MM.1S (cell line): ENCODE measurements around the gene PLS1.

Source experiments
- DNase-seq: peaks from one replicate; pipeline ENCODE4 v3.0.0-alpha.2; 2015
- H2AFZ ChIP-seq: fragments of 300-600 bp; sonication (generic); 2 replicates; pipeline ENCODE4 v1.6.0; 2016; ENCODE audit warnings: antibody characterized with exemption, low read length
- H3F3A ChIP-seq: fragments of 300-600 bp; sonication (generic); 2 replicates; pipeline ENCODE4 v1.6.1; 2016; ENCODE audit warnings: mild to moderate bottlenecking, antibody characterized with exemption, low read length, moderate library complexity, mixed read lengths; ENCODE audit not compliant: insufficient read depth
- H3K27ac ChIP-seq: fragments of 300-600 bp; sonication (generic); 2 replicates; pipeline ENCODE4 v1.5.1; 2016; ENCODE audit warnings: mild to moderate bottlenecking, low read length
- H3K27me3 ChIP-seq: fragments of 300-600 bp; sonication (generic); replicated peaks from 2 replicates; pipeline ENCODE4 v1.6.0; 2016; ENCODE audit warnings: low read length; ENCODE audit not compliant: insufficient read depth
- H3K36me3 ChIP-seq: fragments of 300-600 bp; sonication (generic); replicated peaks from 2 replicates; pipeline ENCODE4 v1.6.1; 2016; ENCODE audit warnings: mild to moderate bottlenecking, low read length, mixed read lengths; ENCODE audit not compliant: insufficient read depth
- H3K4me1 ChIP-seq: fragments of 300-600 bp; sonication (generic); 2 replicates; pipeline ENCODE4 v1.6.1; 2016; ENCODE audit warnings: low read length, mixed read lengths
- H3K4me2 ChIP-seq: fragments of 300-600 bp; sonication (generic); 2 replicates; pipeline ENCODE4 v1.6.0; 2016; ENCODE audit warnings: low read depth, low read length
- H3K4me3 ChIP-seq: fragments of 300-600 bp; sonication (generic); 2 replicates; pipeline ENCODE4 v1.5.1; 2016; ENCODE audit warnings: low read length, mixed read lengths
- H3K79me2 ChIP-seq: fragments of 300-600 bp; sonication (generic); 2 replicates; pipeline ENCODE4 v1.6.1; 2016; ENCODE audit warnings: mixed run types, low read length, mixed read lengths
- H3K9ac ChIP-seq: fragments of 300-600 bp; sonication (generic); 2 replicates; pipeline ENCODE4 v1.6.1; 2016; ENCODE audit warnings: low read length, mixed read lengths
- H3K9me2 ChIP-seq: fragments of 300-600 bp; sonication (generic); replicated peaks from 2 replicates; pipeline ENCODE4 v1.6.1; 2016; ENCODE audit warnings: mild to moderate bottlenecking, low read length, mixed read lengths; ENCODE audit not compliant: insufficient read depth
- H3K9me3 ChIP-seq: fragments of 300-600 bp; sonication (generic); replicated peaks from 2 replicates; pipeline ENCODE4 v1.6.1; 2016; ENCODE audit warnings: mild to moderate bottlenecking, low read length, mixed read lengths; ENCODE audit not compliant: insufficient read depth
- H4K20me1 ChIP-seq: fragments of 300-600 bp; sonication (generic); 2 replicates; pipeline ENCODE4 v1.6.1; 2016; ENCODE audit warnings: mild to moderate bottlenecking, low read length, moderate library complexity, mixed read lengths; ENCODE audit not compliant: insufficient read depth
- EZH2 ChIP-seq: fragments of 300-600 bp; sonication (generic); optimal IDR thresholded peaks from 2 replicates; pipeline ENCODE3; 2017; ENCODE audit warnings: low read depth, mild to moderate bottlenecking, antibody characterized with exemption, low read length, mixed read lengths
- EZH2phosphoT487 ChIP-seq: fragments of 300-600 bp; sonication (generic); IDR thresholded peaks from 2 replicates; pipeline ENCODE4 v1.6.1; 2018; ENCODE audit warnings: antibody characterized with exemption, low read length
- TF ChIP-seq, protein P1 (sequence below): fragments of 300-600 bp; sonication (generic); IDR thresholded peaks from 2 replicates; pipeline ENCODE4 v1.5.1; 2016; ENCODE audit warnings: antibody characterized with exemption, low read length, mixed read lengths

The PLS1 gene

DNA sequence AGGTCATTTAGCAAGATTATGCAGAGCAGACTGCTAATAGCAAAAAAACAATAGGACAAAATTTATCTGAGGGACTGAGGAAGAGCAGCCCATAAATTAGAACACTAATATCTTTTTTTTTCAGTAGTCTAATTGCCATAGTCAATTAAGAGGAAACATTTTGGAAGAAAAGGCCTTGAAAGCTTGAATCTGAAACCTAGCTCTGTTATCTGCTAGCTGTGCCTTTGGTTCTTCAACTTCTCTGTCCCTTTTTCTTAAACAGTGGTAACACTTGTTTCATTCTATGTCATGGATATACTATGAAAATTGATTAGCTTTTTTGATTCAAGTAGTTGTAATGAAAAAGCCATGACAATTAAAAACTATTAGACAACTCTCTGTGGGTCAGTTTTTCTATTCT lies 19.4 kb upstream of the PLS1 start:
- H3K4me2 ChIP-seq, result peak overlapping the region; percentile 89; the same call in 1 of the 2 replicates
- TF ChIP-seq EZH2 (no peak), EZH2phosphoT487 (no peak)
- TF ChIP-seq, protein P1, sequence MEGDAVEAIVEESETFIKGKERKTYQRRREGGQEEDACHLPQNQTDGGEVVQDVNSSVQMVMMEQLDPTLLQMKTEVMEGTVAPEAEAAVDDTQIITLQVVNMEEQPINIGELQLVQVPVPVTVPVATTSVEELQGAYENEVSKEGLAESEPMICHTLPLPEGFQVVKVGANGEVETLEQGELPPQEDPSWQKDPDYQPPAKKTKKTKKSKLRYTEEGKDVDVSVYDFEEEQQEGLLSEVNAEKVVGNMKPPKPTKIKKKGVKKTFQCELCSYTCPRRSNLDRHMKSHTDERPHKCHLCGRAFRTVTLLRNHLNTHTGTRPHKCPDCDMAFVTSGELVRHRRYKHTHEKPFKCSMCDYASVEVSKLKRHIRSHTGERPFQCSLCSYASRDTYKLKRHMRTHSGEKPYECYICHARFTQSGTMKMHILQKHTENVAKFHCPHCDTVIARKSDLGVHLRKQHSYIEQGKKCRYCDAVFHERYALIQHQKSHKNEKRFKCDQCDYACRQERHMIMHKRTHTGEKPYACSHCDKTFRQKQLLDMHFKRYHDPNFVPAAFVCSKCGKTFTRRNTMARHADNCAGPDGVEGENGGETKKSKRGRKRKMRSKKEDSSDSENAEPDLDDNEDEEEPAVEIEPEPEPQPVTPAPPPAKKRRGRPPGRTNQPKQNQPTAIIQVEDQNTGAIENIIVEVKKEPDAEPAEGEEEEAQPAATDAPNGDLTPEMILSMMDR, result no peak
- no peaks in the 10 kb centered on the region for H3K27me3 ChIP-seq
- H3K27ac ChIP-seq, result no peak overlapping the region
- H3K9me2 ChIP-seq, result no peaks in the 10 kb centered on the region
- H3K9ac ChIP-seq, result no peak overlapping the region
- peaks cover 65% of the 10 kb centered on the region for H3K79me2 ChIP-seq
- peaks cover 12% of the 10 kb centered on the region for H3K4me1 ChIP-seq
- peaks cover 6% of the 10 kb centered on the region; the same call in 1 of the 2 replicates for H3F3A ChIP-seq
- no peaks in the 10 kb centered on the region for H3K9me3 ChIP-seq
- no peak overlapping the region; the same call in 1 of the 2 replicates for H3K4me3 ChIP-seq
- no peaks in the 10 kb centered on the region for H3K36me3 ChIP-seq
- no peaks in the 10 kb centered on the region for H4K20me1 ChIP-seq
- no peak for DNase-seq
- no peak overlapping the region for H2AFZ ChIP-seq

DNA sequence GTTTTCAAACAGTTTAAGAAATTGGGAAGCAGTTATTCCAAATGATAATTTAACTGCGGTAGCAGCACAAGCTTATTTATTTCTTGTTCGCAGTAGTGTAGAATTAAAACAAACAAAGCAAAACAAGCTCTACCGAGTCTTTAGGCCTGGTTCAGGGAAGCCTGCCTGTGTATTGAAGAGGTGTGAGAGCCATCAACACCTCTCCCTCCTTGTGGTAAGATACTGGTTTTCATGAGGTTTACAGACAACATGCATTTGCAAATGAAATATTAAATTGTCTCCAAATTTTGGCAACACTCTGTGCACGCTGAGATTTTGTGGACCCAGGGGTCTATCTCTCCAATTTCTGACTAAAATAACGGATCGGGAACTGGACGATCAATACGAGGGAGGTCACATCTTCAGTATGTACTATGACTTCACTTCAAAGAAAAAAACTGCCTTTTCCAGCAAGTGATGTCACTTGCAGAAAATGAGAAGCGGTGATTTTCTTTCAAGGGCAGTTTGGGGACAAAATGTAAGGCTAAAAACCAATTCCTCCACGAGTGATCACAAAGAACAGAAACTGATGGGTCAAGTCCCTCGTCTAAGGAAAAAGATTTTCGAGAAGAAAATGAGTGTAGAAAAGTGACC lies 18.4 kb upstream of the PLS1 start:
- H4K20me1 ChIP-seq, result no peaks in the 10 kb centered on the region
- peak overlapping the region; percentile 93 for H2AFZ ChIP-seq
- peaks cover 6% of the 10 kb centered on the region; the same call in 1 of the 2 replicates for H3F3A ChIP-seq
- no peak for TF ChIP-seq EZH2phosphoT487
- no peak for TF ChIP-seq EZH2
- TF ChIP-seq, protein P1, result no peak
- DNase-seq, result no peak
- H3K4me2 ChIP-seq, result peak overlapping the region; percentile 89
- no peaks in the 10 kb centered on the region for H3K9me3 ChIP-seq
- H3K9ac ChIP-seq, result peak overlapping the region; percentile 97
- H3K9me2 ChIP-seq, result no peaks in the 10 kb centered on the region
- H3K36me3 ChIP-seq, result no peaks in the 10 kb centered on the region
- H3K4me3 ChIP-seq, result peak overlapping the region; percentile 98
- no peaks in the 10 kb centered on the region for H3K27me3 ChIP-seq
- peaks cover 58% of the 10 kb centered on the region for H3K79me2 ChIP-seq
- peak overlapping the region; percentile 76; the same call in 1 of the 2 replicates for H3K27ac ChIP-seq
- H3K4me1 ChIP-seq, result peaks cover 12% of the 10 kb centered on the region

DNA sequence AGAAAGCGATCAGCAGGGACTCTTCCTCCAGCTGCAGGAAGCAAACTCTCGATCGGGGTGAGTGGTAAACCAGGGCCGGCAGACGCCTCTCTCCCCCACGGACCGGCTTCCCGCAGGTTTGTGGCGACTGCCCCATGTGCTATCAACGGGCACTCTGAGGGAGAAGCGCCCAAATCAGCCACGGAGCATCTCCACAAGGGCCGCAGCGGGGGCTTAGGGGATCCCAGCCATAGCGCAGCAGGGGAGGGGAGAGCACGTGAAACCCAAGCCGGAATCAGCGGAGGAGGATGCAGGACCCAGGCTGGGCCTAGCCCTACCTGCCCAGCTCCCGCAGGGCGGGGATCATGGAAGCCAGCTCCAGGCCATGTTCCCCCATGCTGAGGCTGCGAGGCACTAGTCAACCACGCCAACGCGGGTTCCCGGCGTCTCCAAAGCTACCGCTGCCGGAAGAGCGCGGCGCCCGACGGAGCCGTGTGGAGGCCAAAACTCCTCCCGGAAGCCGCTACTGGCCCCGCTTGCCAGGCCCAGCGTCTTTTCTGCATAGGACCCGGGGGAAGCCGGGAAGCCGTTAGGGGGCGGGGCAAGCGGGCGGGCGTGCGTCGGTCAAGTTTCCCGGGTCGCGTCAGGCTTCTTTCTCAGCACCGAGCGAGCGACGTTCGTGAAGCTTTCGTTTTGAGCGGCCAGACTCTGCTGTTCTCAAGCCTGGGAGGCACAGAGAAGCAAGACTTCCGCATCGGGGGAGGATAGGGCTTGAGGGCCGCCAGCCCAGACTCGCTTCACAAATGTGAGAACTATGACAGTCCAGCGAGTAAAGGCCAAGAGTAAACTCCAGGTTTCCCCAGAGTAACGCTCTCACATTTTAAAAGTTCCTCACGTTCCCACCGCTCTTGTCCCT lies 17.6 kb upstream of the PLS1 start, which contains the start of gene ATR:
Gene ATR (minus strand): TSS at position 405 of the 895 bp plus-strand sequence. CDS start 29 bp downstream, at position 376.
- Histone ChIP-seq H3K4me2 (peak within 1 kb of the TSS; percentile 89), H3K27me3 (no peaks in the 10 kb centered on the region), H4K20me1 (no peaks in the 10 kb centered on the region), H3K4me3 (peak within 1 kb of the TSS; percentile 98), H3K9me2 (no peaks in the 10 kb centered on the region), H3K4me1 (peaks cover 12% of the 10 kb centered on the region), H3K36me3 (no peaks in the 10 kb centered on the region), H2AFZ (peak within 1 kb of the TSS; percentile 93), H3K27ac (peak within 1 kb of the TSS; percentile 81), H3K9ac (peak within 1 kb of the TSS; percentile 97), H3K79me2 (peaks cover 50% of the 10 kb centered on the region), H3K9me3 (no peaks in the 10 kb centered on the region), H3F3A (peaks cover 6% of the 10 kb centered on the region; the same call in 1 of the 2 replicates)
- DNase-seq, result peak; percentile 98
- TF ChIP-seq EZH2, result no peak
- TF ChIP-seq, protein P1, result no peak
- no peak for TF ChIP-seq EZH2phosphoT487
